ENCODE results near the gene COL6A2. TPM values are rescaled to one million over a fixed set of nuclear protein-coding genes. Genes with fewer than 3 reads are reported as not detected.

Gene COL6A2
- total and polyA plus RNA-seq, 2 of the 13 experiments (the other 11 are each of a cell fraction or from before 2014, with no cell fraction given), result 0.07 to 0.41 TPM

DNA sequence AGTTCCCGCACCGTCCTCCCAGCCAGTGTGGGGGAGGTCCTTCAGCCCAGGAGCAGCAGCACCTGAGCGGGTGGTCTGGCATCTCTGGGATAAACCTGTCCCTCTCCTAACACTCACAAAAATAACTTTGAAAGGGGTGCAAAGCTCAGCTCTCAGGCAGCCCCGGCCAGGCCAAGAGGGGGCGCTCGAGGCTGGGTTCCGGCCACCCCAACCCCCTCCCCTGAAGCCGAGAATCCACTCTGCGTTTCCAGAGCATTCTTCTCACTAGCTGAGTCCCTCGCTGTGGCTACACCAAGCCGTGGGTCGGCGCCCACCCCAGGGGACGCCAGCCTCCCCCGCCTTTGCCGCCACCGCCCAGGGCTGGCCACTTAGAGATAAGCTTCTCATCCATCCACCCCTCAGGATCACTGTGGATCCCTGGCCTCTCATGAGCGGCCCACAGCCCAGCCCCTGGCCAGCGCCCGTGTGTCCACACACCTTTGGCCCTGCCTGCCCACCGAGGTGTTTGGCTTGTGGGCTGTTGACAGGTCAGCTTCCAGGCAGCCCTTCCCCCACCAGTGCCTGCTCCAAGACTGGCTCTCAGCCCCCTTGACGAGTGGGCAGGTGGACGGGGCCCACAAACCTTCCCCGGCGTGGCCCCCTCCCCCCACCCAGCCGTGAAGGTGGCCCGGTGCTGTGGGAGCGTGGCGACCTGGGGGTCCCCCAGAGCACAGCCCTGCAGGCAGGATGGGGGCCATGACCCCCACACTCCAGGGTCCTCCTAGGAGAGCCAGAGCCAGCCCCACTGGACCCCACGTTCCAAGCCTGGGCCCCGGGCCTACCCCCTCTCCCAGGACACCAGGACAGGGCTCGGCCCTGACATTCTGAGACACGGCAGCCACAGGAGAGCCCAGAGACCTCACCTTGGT, 55.6 kb downstream of the COL6A2 start (continued):
- TF ChIP-seq ZNF513 (CRISPR knock-in tag; conservative IDR thresholded peaks at IDR 0.05) (no peak), NFATC3 (CRISPR knock-in tag; IDR thresholded peaks at IDR 0.05) (no peak), NCOA1 (CRISPR knock-in tag; IDR thresholded peaks at IDR 0.05) (peak; percentile 37; the same call in 1 of the 2 replicates), PCBP2 (optimal IDR thresholded peaks at IDR 0.05; ENCODE audit: low read depth, low read length, poor library complexity, severe bottlenecking) (no peak), LCORL (IDR thresholded peaks at IDR 0.05) (no peak), LCORL (CRISPR knock-in tag; IDR thresholded peaks at IDR 0.05) (peak; percentile 89), ZFYVE20 (CRISPR knock-in tag; IDR thresholded peaks at IDR 0.05; ENCODE audit: borderline replicate concordance, low read depth) (no peak), SRSF4 (IDR thresholded peaks at IDR 0.05; ENCODE audit: low read depth, low read length, poor library complexity, severe bottlenecking) (no peak), ZBTB49 (CRISPR knock-in tag; IDR thresholded peaks at IDR 0.05; ENCODE audit: borderline replicate concordance) (no peak), REST (IDR thresholded peaks at IDR 0.05; ENCODE audit: borderline replicate concordance in 1 of 2, low read depth in 1 of 2, low read length in 2 of 2) (no peak), SIX4 (CRISPR knock-in tag; IDR thresholded peaks at IDR 0.05) (no peak), YEATS2 (CRISPR knock-in tag; IDR thresholded peaks at IDR 0.05; ENCODE audit: borderline replicate concordance) (no peak), NR0B2 (CRISPR knock-in tag; IDR thresholded peaks at IDR 0.05) (no peak), ZNF468 (CRISPR knock-in tag; IDR thresholded peaks at IDR 0.05) (no peak), NR2F6 (IDR thresholded peaks at IDR 0.05) (peak; percentile 69), NR2F6 (CRISPR knock-in tag; IDR thresholded peaks at IDR 0.05) (peak; percentile 81), HMG20B (CRISPR knock-in tag; conservative IDR thresholded peaks at IDR 0.05) (no peak), MAFF (IDR thresholded peaks at IDR 0.05; ENCODE audit: low read depth, low read length) (no peak)
- TF ChIP-seq, protein P1, sequence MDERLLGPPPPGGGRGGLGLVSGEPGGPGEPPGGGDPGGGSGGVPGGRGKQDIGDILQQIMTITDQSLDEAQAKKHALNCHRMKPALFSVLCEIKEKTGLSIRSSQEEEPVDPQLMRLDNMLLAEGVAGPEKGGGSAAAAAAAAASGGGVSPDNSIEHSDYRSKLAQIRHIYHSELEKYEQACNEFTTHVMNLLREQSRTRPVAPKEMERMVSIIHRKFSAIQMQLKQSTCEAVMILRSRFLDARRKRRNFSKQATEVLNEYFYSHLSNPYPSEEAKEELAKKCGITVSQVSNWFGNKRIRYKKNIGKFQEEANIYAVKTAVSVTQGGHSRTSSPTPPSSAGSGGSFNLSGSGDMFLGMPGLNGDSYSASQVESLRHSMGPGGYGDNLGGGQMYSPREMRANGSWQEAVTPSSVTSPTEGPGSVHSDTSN (CRISPR knock-in tag; IDR thresholded peaks at IDR 0.05), result no peak
